ENCODE measurements around the gene AKT1.

The AKT1 gene

DNA sequence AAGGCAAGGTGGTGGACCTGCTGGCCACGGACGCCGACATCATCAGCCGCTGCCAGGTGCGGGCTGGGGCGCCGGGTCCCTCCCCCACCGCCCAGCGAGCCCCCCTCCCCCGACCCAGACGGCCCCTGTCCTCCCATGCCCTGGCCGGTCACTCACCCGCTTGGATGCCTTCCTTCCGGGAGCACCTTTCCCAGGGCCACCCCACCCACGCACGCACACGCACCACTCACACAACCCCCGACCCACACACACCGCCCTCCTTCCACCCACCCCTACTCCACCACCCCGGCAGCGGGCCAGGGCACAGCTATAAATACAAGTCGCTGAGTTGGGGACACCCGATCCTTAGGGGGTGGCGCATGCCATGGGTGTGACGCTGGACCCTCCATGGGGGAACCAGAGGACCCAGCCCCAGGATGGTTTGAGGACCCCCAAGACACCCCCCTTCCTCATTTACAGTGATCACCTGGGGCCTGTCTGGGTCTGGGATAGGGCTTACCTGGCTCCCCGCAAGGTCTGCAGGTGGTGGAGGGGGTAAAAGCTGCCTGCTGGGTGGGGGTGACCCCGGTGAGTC is 71.1 kb downstream of the AKT1 start:
- no peak for TF ChIP-seq CTCF (IDR thresholded peaks at IDR 0.05; ENCODE audit: low read depth, low read length)
- H3K4me3 ChIP-seq (ENCODE audit: low read depth, low read length): peak overlapping the region; percentile 56

GRCh38 chr14:104723651-104724406 is 71.7 kb downstream of the AKT1 start, which contains the start of gene ADSS1:
Gene ADSS1, plus strand, starts transcription at chr14:104724229. Its CDS starts 42 bp downstream, at chr14:104724271.
- peak; percentile 90 for TF ChIP-seq CTCF (IDR thresholded peaks at IDR 0.05; ENCODE audit: low read depth, low read length)

GRCh38 chr14:104722938-104723650 is 72.5 kb downstream of the AKT1 start:
- no peak overlapping the region for H3K4me3 ChIP-seq (ENCODE audit: low read depth, low read length)

More at GRCh38 chr14:104723651-104724406, 71.7 kb downstream of the AKT1 start, which contains the start of gene ADSS1:
- peak within 1 kb of the TSS; percentile 56 for H3K4me3 ChIP-seq (ENCODE audit: low read depth, low read length)

GRCh38 chr14:104721505-104722431 is 73.8 kb downstream of the AKT1 start:
- no peak for TF ChIP-seq CTCF (IDR thresholded peaks at IDR 0.05; ENCODE audit: low read depth, low read length)
- no peak overlapping the region for H3K4me3 ChIP-seq (ENCODE audit: low read depth, low read length)

More at GRCh38 chr14:104722938-104723650, 72.5 kb downstream of the AKT1 start:
- TF ChIP-seq CTCF (IDR thresholded peaks at IDR 0.05; ENCODE audit: low read depth, low read length): no peak

Data from WI38 (cell line).